CD14-positive monocyte (primary cell): ENCODE data around the gene PODN. TPM values are rescaled to one million over a fixed set of nuclear protein-coding genes. Genes with fewer than 3 reads are reported as not detected.

Experiments used
- DNase-seq, 3 donors: peaks; one replicate each; pipeline ENCODE4 v3.0.0-alpha.2; 2011 to 2022
- H2AFZ ChIP-seq: 2 replicates; pipeline ENCODE4 v1.6.0; 2012; ENCODE audit warnings: mild to moderate bottlenecking, low read depth, low read length, inconsistent platforms; ENCODE audit not compliant: insufficient read depth, poor library complexity, severe bottlenecking
- H3K27ac ChIP-seq, 2 donors: 1 replicate in 1 of 2; 2 replicates in 1 of 2; pipeline ENCODE4 v1.5.1; 2012 to 2013; ENCODE audit warnings: low read length in 2 of 2, control low read depth in 1 of 2, inconsistent platforms in 1 of 2, low read depth in 1 of 2, mild to moderate bottlenecking in 1 of 2
- H3K27me3 ChIP-seq, 2 donors: one replicate each; pipeline versions ENCODE4 v1.6.0 to v1.6.1; 2011 to 2013; ENCODE audit warnings: low read length in 2 of 2; ENCODE audit not compliant: control insufficient read depth in 2 of 2, insufficient read depth in 2 of 2
- H3K36me3 ChIP-seq, 2 donors: replicated peaks in 1 of 2; 1 replicate in 1 of 2; 2 replicates in 1 of 2; pipeline versions ENCODE4 v1.5.1 to v1.6.1; 2012 to 2013; ENCODE audit warnings: low read length in 2 of 2, control low read depth in 1 of 2, inconsistent platforms in 1 of 2, mild to moderate bottlenecking in 1 of 2; ENCODE audit not compliant: insufficient read depth in 2 of 2, control insufficient read depth in 1 of 2
- H3K4me1 ChIP-seq, 2 donors: 1 replicate in 1 of 2; 2 replicates in 1 of 2; pipeline versions ENCODE4 v1.5.1 to v1.6.1; 2012 to 2013; ENCODE audit warnings: low read length in 2 of 2, control low read depth in 1 of 2, inconsistent platforms in 1 of 2, mild to moderate bottlenecking in 1 of 2, moderate library complexity in 1 of 2; ENCODE audit not compliant: insufficient read depth in 2 of 2, control insufficient read depth in 1 of 2
- H3K4me2 ChIP-seq: replicated peaks from 2 replicates; pipeline ENCODE3; 2012; ENCODE audit warnings: low read length, moderate library complexity, mild to moderate bottlenecking; ENCODE audit not compliant: poor library complexity, severe bottlenecking; ENCODE audit errors: extremely low read depth
- H3K4me3 ChIP-seq, 3 experiments: fragments of 200-600 bp in 1 of 3; sonication (generic) in 1 of 3; replicated peaks in 1 of 3; 1 replicate in 2 of 3; 2 replicates in 1 of 3; pipeline ENCODE4 v1.5.1; 2011 to 2013; ENCODE audit warnings: low read length in 3 of 3, mild to moderate bottlenecking in 3 of 3, control low read depth in 2 of 3, low read depth in 2 of 3, inconsistent platforms in 1 of 3, moderate library complexity in 1 of 3
- H3K79me2 ChIP-seq: 2 replicates; pipeline ENCODE4 v1.6.0; 2012; ENCODE audit warnings: mild to moderate bottlenecking, control low read depth, inconsistent platforms, low read length, moderate library complexity; ENCODE audit not compliant: insufficient read depth
- H3K9ac ChIP-seq: 2 replicates; pipeline ENCODE4 v1.6.0; 2017; ENCODE audit warnings: low read length, mild to moderate bottlenecking; ENCODE audit not compliant: insufficient read depth, poor library complexity, severe bottlenecking
- H3K9me3 ChIP-seq, 2 donors: replicated peaks in 1 of 2; 1 replicate in 1 of 2; 2 replicates in 1 of 2; pipeline versions ENCODE4 v1.5.1 to v1.6.1; 2012 to 2013; ENCODE audit warnings: low read length in 2 of 2, control low read depth in 1 of 2; ENCODE audit not compliant: control insufficient read depth in 1 of 2, insufficient read depth in 1 of 2
- H4K20me1 ChIP-seq: 2 replicates; pipeline ENCODE4 v1.6.0; 2012; ENCODE audit warnings: mild to moderate bottlenecking, low read length, control low read depth, moderate library complexity; ENCODE audit not compliant: insufficient read depth
- H3K27ac Mint-ChIP-seq, 7 donors: one replicate each; pipeline ENCODE4 v1.8.0; 2020; ENCODE audit warnings: mild to moderate bottlenecking in 7 of 7, mixed read lengths in 7 of 7, moderate library complexity in 6 of 7, inconsistent platforms in 2 of 7
- H3K27me3 Mint-ChIP-seq, 3 donors: one replicate each; pipeline ENCODE4 v1.8.0; 2021 to 2022; ENCODE audit warnings: low read depth in 3 of 3, mild to moderate bottlenecking in 3 of 3, mixed read lengths in 3 of 3, moderate library complexity in 3 of 3, inconsistent platforms in 1 of 3
- H3K36me3 Mint-ChIP-seq, 2 donors: one replicate each; pipeline ENCODE4 v1.8.0; 2020; ENCODE audit warnings: mixed read lengths in 2 of 2, inconsistent platforms in 1 of 2, mild to moderate bottlenecking in 1 of 2
- H3K4me1 Mint-ChIP-seq: one replicate; pipeline ENCODE4 v1.8.0; 2020; ENCODE audit warnings: mild to moderate bottlenecking, mixed read lengths
- H3K4me3 Mint-ChIP-seq, 2 donors: one replicate each; pipeline ENCODE4 v1.8.0; 2020; ENCODE audit warnings: mild to moderate bottlenecking in 2 of 2, mixed read lengths in 2 of 2, moderate library complexity in 1 of 2
- H3K9me3 Mint-ChIP-seq, 7 donors: one replicate each; pipeline ENCODE4 v1.8.0; 2020 to 2022; ENCODE audit warnings: mixed read lengths in 7 of 7, mild to moderate bottlenecking in 6 of 7, moderate library complexity in 6 of 7, inconsistent platforms in 2 of 7
- CTCF ChIP-seq: fragments of 200-600 bp; IDR thresholded peaks from one replicate; pipeline ENCODE4 v1.8.0; 2022; ENCODE audit warnings: antibody characterized with exemption, mild to moderate bottlenecking
- WGBS: methylation state at CpG from one replicate; pipeline ENCODE4 v1.1.5; 2013; ENCODE audit warnings: missing lambda C conversion rate; ENCODE audit not compliant: insufficient coverage; 5-methylcytosine and 5-hydroxymethylcytosine counted together
- intact Hi-C, 2 donors: fragments of 100-400 bp; cut with micrococcal nuclease; formaldehyde crosslinking; loops; one replicate each; pipeline versions ENCODE4 v1.15.0 to v1.15.1; 2023
- polyA plus RNA-seq, 3 donors: library from polyadenylated mRNA; depleted of rRNA in 1 of 3; unstranded in 2 of 3; stranded (reverse) in 1 of 3; fragments of 300-500 nt in 2 of 3; fragments of >200 nt in 1 of 3; fragmentation: Illumina TruSeq in 2 of 3; gene quantifications; 1 replicate in 2 of 3; 2 replicates in 1 of 3; pipeline ENCODE4 v1.2.3, GENCODE V29; 2012 to 2021

The PODN gene
- polyA plus RNA-seq, 3 donors: not detected

GRCh38 chr1:53061123-53061858, 722 bp upstream of the PODN start:
- intact Hi-C loops: no loop called here
- DNase-seq: no peak
- H3K9me3 ChIP-seq: peaks cover 0 to 13% of the 10 kb centered on the region in 2 donors
- no peak for TF ChIP-seq CTCF
- H3K27ac Mint-ChIP-seq: no peak overlapping the region
- no peak overlapping the region for H3K9ac ChIP-seq
- H3K27me3 Mint-ChIP-seq: peaks cover 42 to 72% (median 49%) of the 10 kb centered on the region in 3 donors
- peaks cover 0 to 7% (median 2%) of the 10 kb centered on the region in 7 donors for H3K9me3 Mint-ChIP-seq
- no peaks in the 10 kb centered on the region for H4K20me1 ChIP-seq
- H3K4me1 Mint-ChIP-seq: peaks cover 6% of the 10 kb centered on the region
- H3K36me3 Mint-ChIP-seq: no peaks in the 10 kb centered on the region
- peaks cover 0 to 3% of the 10 kb centered on the region in 2 donors for H3K4me1 ChIP-seq
- H2AFZ ChIP-seq: no peak overlapping the region
- no peaks in the 10 kb centered on the region for H3K79me2 ChIP-seq
- no peak overlapping the region for H3K4me3 ChIP-seq
- peak overlapping the region; percentile 31 to 75 for H3K4me3 Mint-ChIP-seq
- H3K36me3 ChIP-seq: no peaks in the 10 kb centered on the region
- peaks cover 44 to 54% of the 10 kb centered on the region in 2 donors for H3K27me3 ChIP-seq
- WGBS: 55% methylated on average over 14 of the region's 19 CpGs
- no peak overlapping the region for H3K27ac ChIP-seq
- H3K4me2 ChIP-seq: peak overlapping the region; percentile 21

- intact Hi-C loops: no loop called here
- Histone ChIP-seq H3K4me3 (peak overlapping the region in 1 of 3 experiments; percentile 30), H3K4me1 (peaks cover 0 to 3% of the 10 kb centered on the region in 2 donors), H3K27ac (no peak overlapping the region), H3K9me3 (peaks cover 0 to 13% of the 10 kb centered on the region in 2 donors), H2AFZ (no peak overlapping the region), H3K4me2 (no peak overlapping the region), H3K36me3 (no peaks in the 10 kb centered on the region), H3K79me2 (no peaks in the 10 kb centered on the region), H3K9ac (no peak overlapping the region), H4K20me1 (no peaks in the 10 kb centered on the region), H3K27me3 (peaks cover 42 to 54% of the 10 kb centered on the region in 2 donors)
- no peak for TF ChIP-seq CTCF
- H3K4me3 Mint-ChIP-seq: peak overlapping the region in 1 of 2 donors; percentile 74
- H3K9me3 Mint-ChIP-seq: peaks cover 0 to 7% (median 2%) of the 10 kb centered on the region in 7 donors
- no peak for DNase-seq
- peaks cover 42 to 65% (median 49%) of the 10 kb centered on the region in 3 donors for H3K27me3 Mint-ChIP-seq
- no peak overlapping the region for H3K27ac Mint-ChIP-seq
- 17% methylated on average over 45 of the region's 61 CpGs for WGBS
- no peaks in the 10 kb centered on the region for H3K36me3 Mint-ChIP-seq
- peaks cover 6% of the 10 kb centered on the region for H3K4me1 Mint-ChIP-seq
Measured at GRCh38 chr1:53062708-53063591, 937 bp downstream of the PODN start.
